ENCODE measurements around the gene CDKN2B-AS1. TPM values are rescaled to one million over a fixed set of nuclear protein-coding genes. Genes with fewer than 3 reads are reported as not detected.

The CDKN2B-AS1 gene
- total and polyA plus RNA-seq, 3 donors from 2014 or later, result 2.2 to 3.5 (median 3.0) TPM

- DNase-seq, result no peak
- Histone ChIP-seq H3K27ac (no peak overlapping the region), H3K36me3 (ENCODE audit: low read depth, missing control alignments) (no peaks in the 10 kb centered on the region), H3K9me3 (no peaks in the 10 kb centered on the region), H3K27me3 (no peaks in the 10 kb centered on the region), H3K4me3 (no peak overlapping the region), H3K4me1 (no peaks in the 10 kb centered on the region)
- intact Hi-C loops (cut with DNase I; ENCODE audit: low total_unique reads), result no loop called here
- 88 to 90% methylated on average over 3 of the region's 3 CpGs for WGBS, 2 donors
- TF ChIP-seq CTCF (IDR thresholded peaks at IDR 0.05), result no peak
- TF ChIP-seq POLR2A (IDR thresholded peaks at IDR 0.05), result no peak
Measured at GRCh38 chr9:22078081-22078480, 83.5 kb downstream of the CDKN2B-AS1 start.

- 65 to 72% methylated on average over 4 of the region's 4 CpGs for WGBS, 2 donors
- intact Hi-C loops (cut with DNase I; ENCODE audit: low total_unique reads), result no loop called here
- no peak for TF ChIP-seq CTCF (IDR thresholded peaks at IDR 0.05)
- TF ChIP-seq POLR2A (IDR thresholded peaks at IDR 0.05), result no peak
- Histone ChIP-seq H3K27me3 (no peaks in the 10 kb centered on the region), H3K4me3 (no peak overlapping the region), H3K36me3 (ENCODE audit: low read depth, missing control alignments) (no peaks in the 10 kb centered on the region), H3K4me1 (no peaks in the 10 kb centered on the region), H3K27ac (peak overlapping the region in 1 of 2 donors; percentile 51), H3K9me3 (no peaks in the 10 kb centered on the region)
- peak; percentile 43 for DNase-seq
Measured at GRCh38 chr9:22079873-22080341, 85.3 kb downstream of the CDKN2B-AS1 start.

- no peaks in the 10 kb centered on the region for H3K27me3 ChIP-seq
- H3K9me3 ChIP-seq, result no peaks in the 10 kb centered on the region
- H3K36me3 ChIP-seq (ENCODE audit: low read depth, missing control alignments), result no peaks in the 10 kb centered on the region
- H3K4me3 ChIP-seq, result no peak overlapping the region
- DNase-seq, result no peak
- no peaks in the 10 kb centered on the region for H3K4me1 ChIP-seq
- TF ChIP-seq POLR2A (IDR thresholded peaks at IDR 0.05) (no peak), CTCF (IDR thresholded peaks at IDR 0.05) (no peak)
- 27 to 34% methylated on average over 2 of the region's 2 CpGs for WGBS, 2 donors
- intact Hi-C loops (cut with DNase I; ENCODE audit: low total_unique reads), result no loop called here
- H3K27ac ChIP-seq, result no peak overlapping the region
Measured at GRCh38 chr9:22084336-22085035, 89.9 kb downstream of the CDKN2B-AS1 start.

- 77 to 91% methylated on average over 5 of the region's 5 CpGs for WGBS, 2 donors
- Histone ChIP-seq H3K27me3 (no peaks in the 10 kb centered on the region), H3K4me1 (no peaks in the 10 kb centered on the region), H3K4me3 (no peak overlapping the region), H3K36me3 (ENCODE audit: low read depth, missing control alignments) (no peaks in the 10 kb centered on the region), H3K9me3 (no peaks in the 10 kb centered on the region), H3K27ac (no peak overlapping the region)
- TF ChIP-seq CTCF (IDR thresholded peaks at IDR 0.05), result no peak
- TF ChIP-seq POLR2A (IDR thresholded peaks at IDR 0.05), result no peak
- intact Hi-C loops (cut with DNase I; ENCODE audit: low total_unique reads), result no loop called here
- DNase-seq, result no peak
Measured at GRCh38 chr9:22088053-22088716, 93.6 kb downstream of the CDKN2B-AS1 start.
